HCT116 (cell line): ENCODE data around the gene GALT. TPM values are rescaled to one million over a fixed set of nuclear protein-coding genes. Genes with fewer than 3 reads are reported as not detected.

Experiments
- ATAC-seq: fragments of 200-7000 bp; cut with Tn5 transposase; 2 replicates; pipeline ENCODE4 v1.9.1; 2020; ENCODE audit warnings: mild to moderate bottlenecking, moderate library complexity
- BruUV-seq: library from RNA; stranded (reverse); fragments of 400-500 nt; replicated peaks from 2 replicates; lab custom pipeline; 2021; lab: Mats Ljungman, UMichigan
- CTCF ChIA-PET: fragments of 300-600 bp; sonication (Branson Sonifier 250); formaldehyde crosslinking; loops from one replicate; lab custom pipeline; 2021; ENCODE audit warnings: antibody characterized with exemption; lab: Charles Lee
- POLR2A ChIA-PET: fragments of 300-600, 350-600 bp; sonication (Branson Sonifier 250); formaldehyde crosslinking; loops from one replicate; lab custom pipeline; 2021; ENCODE audit warnings: antibody characterized with exemption; lab: Charles Lee
- RAD21 ChIA-PET, 2 experiments: fragments of 300-600 bp; sonication (Branson Sonifier 250); formaldehyde crosslinking; loops; one replicate each; lab custom pipeline; 2023; ENCODE audit warnings: low total read pairs in 2 of 2; ENCODE audit not compliant: uncharacterized antibody in 2 of 2, unreplicated experiment in 2 of 2, low non-redundant PET in 1 of 2; lab: Charles Lee
- DNase-seq: peaks from one replicate; pipeline ENCODE4 v3.0.0-alpha.2; 2010; ENCODE audit warnings: low read depth, low spot score
- H2AFZ ChIP-seq: fragments of 200-600 bp; shearing (Covaris generic), sonication (generic); 2 replicates; pipeline ENCODE4 v1.6.1; 2017; ENCODE audit warnings: low read depth, mixed run types, mixed read lengths, antibody characterized with exemption, low read length; ENCODE audit not compliant: poor library complexity, severe bottlenecking
- H3K27ac ChIP-seq: 2 replicates; pipeline ENCODE4 v1.5.1; 2012; ENCODE audit warnings: low read depth, low read length
- H3K27me3 ChIP-seq: fragments of 200-600 bp; sonication (generic); 2 replicates; pipeline ENCODE4 v1.6.1; 2016; ENCODE audit warnings: mixed run types, low read length, mixed read lengths; ENCODE audit not compliant: insufficient read depth
- H3K36me3 ChIP-seq, 2 experiments: fragments of 200-500 bp in 1 of 2; fragments of 200-600 bp in 1 of 2; sonication (Bioruptor generic) in 1 of 2; sonication (generic) in 1 of 2; 2 replicates each; pipeline versions ENCODE4 v1.5.1 to v1.6.1; 2014 to 2016; ENCODE audit warnings: low read length in 2 of 2, inconsistent platforms in 1 of 2, mixed read lengths in 1 of 2, mixed run types in 1 of 2; ENCODE audit not compliant: insufficient read depth in 2 of 2, control insufficient read depth in 1 of 2
- H3K4me1 ChIP-seq, 2 experiments: fragments of 200-600 bp in 1 of 2; sonication (generic) in 1 of 2; 2 replicates each; pipeline versions ENCODE4 v1.5.1 to v1.6.1; 2012 to 2017; ENCODE audit warnings: low read length in 2 of 2, inconsistent platforms in 1 of 2, mild to moderate bottlenecking in 1 of 2, mixed read lengths in 1 of 2, mixed run types in 1 of 2, moderate library complexity in 1 of 2; ENCODE audit not compliant: insufficient read depth in 2 of 2, control insufficient read depth in 1 of 2
- H3K4me2 ChIP-seq: fragments of 200-600 bp; sonication (generic); 2 replicates; pipeline ENCODE4 v1.6.1; 2017; ENCODE audit warnings: mixed run types, low read length, mixed read lengths
- H3K4me3 ChIP-seq, 2 experiments: fragments of 200-600 bp in 1 of 2; sonication (generic) in 1 of 2; replicated peaks in 1 of 2; 2 replicates each; pipeline ENCODE4 v1.5.1; 2011 to 2016; ENCODE audit warnings: low read length in 2 of 2, control low read depth in 1 of 2, low read depth in 1 of 2, mild to moderate bottlenecking in 1 of 2, mixed read lengths in 1 of 2, mixed run types in 1 of 2
- H3K79me2 ChIP-seq: fragments of 200-600 bp; sonication (generic); 2 replicates; pipeline ENCODE4 v1.6.1; 2017; ENCODE audit warnings: mild to moderate bottlenecking, mixed run types, low read length, moderate library complexity, mixed read lengths; ENCODE audit not compliant: insufficient read depth
- H3K9ac ChIP-seq: fragments of 200-600 bp; sonication (generic); 2 replicates; pipeline ENCODE4 v1.6.1; 2016; ENCODE audit warnings: low read length, mixed read lengths
- H3K9me2 ChIP-seq: fragments of 200-600 bp; sonication (generic), shearing (Covaris generic); 2 replicates; pipeline ENCODE4 v1.6.1; 2017; ENCODE audit warnings: mixed run types, mild to moderate bottlenecking, moderate library complexity; ENCODE audit not compliant: insufficient read depth
- H3K9me3 ChIP-seq, 2 experiments: fragments of 200-500 bp in 1 of 2; fragments of 200-600 bp in 1 of 2; sonication (Bioruptor generic) in 1 of 2; sonication (generic) in 1 of 2; 2 replicates each; pipeline ENCODE4 v1.6.1; 2014 to 2017; ENCODE audit warnings: low read length in 2 of 2, mixed read lengths in 2 of 2, inconsistent platforms in 1 of 2, low read depth in 1 of 2, mild to moderate bottlenecking in 1 of 2, mixed run types in 1 of 2, moderate library complexity in 1 of 2; ENCODE audit not compliant: control insufficient read depth in 1 of 2, insufficient read depth in 1 of 2
- H4K20me1 ChIP-seq: fragments of 200-600 bp; sonication (generic), shearing (Covaris generic); 2 replicates; pipeline ENCODE4 v1.6.1; 2017; ENCODE audit warnings: mixed run types, mild to moderate bottlenecking, moderate library complexity; ENCODE audit not compliant: insufficient read depth
- CBX3 ChIP-seq: IDR thresholded peaks from 2 replicates; pipeline ENCODE4 v1.6.1; 2012; ENCODE audit warnings: low read depth
- EGR1 ChIP-seq: IDR thresholded peaks from 2 replicates; pipeline ENCODE4 v1.6.1; 2012; ENCODE audit warnings: low read depth
- EZH2 ChIP-seq: fragments of 200-600 bp; sonication (generic); IDR thresholded peaks from 2 replicates; pipeline ENCODE4 v1.6.1; 2017; ENCODE audit warnings: antibody characterized with exemption, mixed run types
- POLR2A ChIP-seq: IDR thresholded peaks from 2 replicates; pipeline ENCODE4 v1.7.0; 2011; ENCODE audit warnings: borderline replicate concordance; ENCODE audit not compliant: insufficient read depth, insufficient read length; ENCODE audit errors: extremely low read depth
- POLR2AphosphoS5 ChIP-seq: IDR thresholded peaks from 2 replicates; pipeline ENCODE4 v1.6.1; 2011; ENCODE audit warnings: mild to moderate bottlenecking, low read depth, low read length, moderate library complexity
- SIN3A ChIP-seq: IDR thresholded peaks from 2 replicates; pipeline ENCODE4 v1.6.1; 2012; ENCODE audit warnings: low read depth
- SP1 ChIP-seq: IDR thresholded peaks from 2 replicates; pipeline ENCODE4 v1.6.1; 2012; ENCODE audit warnings: low read depth
- TCF7L2 ChIP-seq: IDR thresholded peaks from 2 replicates; pipeline ENCODE4 v1.7.0; 2011; ENCODE audit warnings: borderline replicate concordance, inconsistent platforms; ENCODE audit not compliant: insufficient read depth, insufficient read length; ENCODE audit errors: extremely low read depth
- YY1 ChIP-seq: IDR thresholded peaks from 2 replicates; pipeline ENCODE4 v1.6.1; 2011; ENCODE audit warnings: low read length, low read depth, moderate library complexity, mild to moderate bottlenecking; ENCODE audit not compliant: insufficient replicate concordance; ENCODE audit errors: extremely low read depth
- ZFX ChIP-seq: fragments of 450-650 bp; IDR thresholded peaks from 2 replicates; pipeline ENCODE4 v1.6.1; 2017
- intact Hi-C: fragments of 100-400 bp; cut with micrococcal nuclease; formaldehyde crosslinking; loops from 2 replicates; pipeline ENCODE4 v1.10.0; 2022
- total RNA-seq: library from RNA; stranded (reverse); gene quantifications from one replicate; pipeline ENCODE4 v1.2.1, GENCODE V29; 2021; ENCODE audit not compliant: unreplicated experiment
- TF ChIP-seq, protein P1 (sequence below): IDR thresholded peaks from 2 replicates; pipeline ENCODE4 v1.6.1; 2012
- TF ChIP-seq, protein P2 (sequence below), 3 experiments: fragments of 200-600 bp in 1 of 3; sonication (generic) in 1 of 3; IDR thresholded peaks in 2 of 3; conservative IDR thresholded peaks in 1 of 3; 2 replicates each; pipeline ENCODE4 v1.5.1; 2012 to 2017; ENCODE audit warnings: low read depth in 2 of 3, low read length in 2 of 3, antibody characterized with exemption in 1 of 3, borderline replicate concordance in 1 of 3, control low read depth in 1 of 3, mild to moderate bottlenecking in 1 of 3, mixed read lengths in 1 of 3, mixed run types in 1 of 3, moderate library complexity in 1 of 3; ENCODE audit not compliant: insufficient read depth in 1 of 3
- TF ChIP-seq, protein P3 (sequence below): IDR thresholded peaks from 2 replicates; pipeline ENCODE4 v1.6.1; 2012; ENCODE audit warnings: low read depth

GALT gene
- total RNA-seq, 1 experiment from 2014 or later = 28.2 TPM

DNA sequence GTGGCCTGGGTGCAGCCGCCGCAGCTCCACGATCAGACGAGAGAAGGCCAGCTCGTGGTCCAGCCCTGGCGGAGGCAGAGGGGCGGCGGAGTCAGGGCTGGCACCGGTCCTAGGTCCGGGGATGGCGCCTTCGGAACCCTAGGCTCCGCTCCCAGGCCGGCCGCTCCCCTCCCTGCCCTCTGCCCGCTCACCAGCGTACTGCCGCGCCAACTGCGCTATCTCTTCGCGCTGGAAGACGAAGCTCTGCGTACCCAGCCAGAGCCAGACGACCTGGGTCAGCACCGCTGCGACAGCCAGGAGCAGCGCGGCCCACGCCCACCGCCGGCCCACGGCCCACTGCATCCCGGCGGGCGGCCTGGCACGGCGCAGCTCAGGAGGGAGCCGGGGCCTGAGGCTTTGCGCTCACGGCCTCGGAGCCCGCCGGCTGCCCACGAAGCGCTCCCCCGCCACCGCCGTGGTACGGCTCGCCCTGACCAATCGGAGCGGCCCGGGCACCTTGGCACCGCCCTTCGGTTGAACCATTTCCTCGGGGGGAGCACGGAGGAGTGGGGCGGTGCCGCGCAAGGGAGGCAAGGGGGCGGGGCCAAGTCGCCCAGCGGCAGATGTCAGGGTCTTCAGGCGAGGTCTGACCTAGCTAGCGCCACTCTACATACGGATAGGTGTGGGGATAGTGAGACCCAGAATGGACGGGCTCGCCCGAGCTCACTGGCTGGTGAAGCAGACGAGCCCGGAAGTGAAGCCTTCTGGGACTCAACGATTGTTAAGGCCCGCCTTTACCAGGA lies 8.9 kb upstream of the GALT start, which contains the start of gene SIGMAR1:
Gene SIGMAR1 (minus strand): TSS at position 432 of the 782 bp plus-strand sequence. CDS start 90 bp downstream, at position 342.
- H3K79me2 ChIP-seq = peaks cover 27% of the 10 kb centered on the region
- peaks cover 0 to 12% of the 10 kb centered on the region in 2 experiments; a peak in 2 of 4 replicates for H3K36me3 ChIP-seq
- no peaks in the 10 kb centered on the region for H3K9me2 ChIP-seq
- peak; percentile 84 for DNase-seq
- H3K9ac ChIP-seq = peak within 1 kb of the TSS; percentile 94
- CTCF ChIA-PET = interaction anchor here (0.7 to 2.5 kb wide), 3 partner anchors 9 to 34 kb away, joined by 3 to 9 read pairs (median 7); partner anchors contain the start of genes DCTN3 and GALT
- RAD21 ChIA-PET = no interaction called here
- TF ChIP-seq EGR1 (no peak), POLR2AphosphoS5 (peak; percentile 87), ZFX (peak; percentile 94), TCF7L2 (peak; percentile 54), CBX3 (no peak), YY1 (peak; percentile 35), POLR2A (peak; percentile 92), SIN3A (no peak), SP1 (no peak), EZH2 (no peak)
- TF ChIP-seq, protein P1, sequence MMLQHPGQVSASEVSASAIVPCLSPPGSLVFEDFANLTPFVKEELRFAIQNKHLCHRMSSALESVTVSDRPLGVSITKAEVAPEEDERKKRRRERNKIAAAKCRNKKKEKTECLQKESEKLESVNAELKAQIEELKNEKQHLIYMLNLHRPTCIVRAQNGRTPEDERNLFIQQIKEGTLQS = no peak
- TF ChIP-seq, protein P2, sequence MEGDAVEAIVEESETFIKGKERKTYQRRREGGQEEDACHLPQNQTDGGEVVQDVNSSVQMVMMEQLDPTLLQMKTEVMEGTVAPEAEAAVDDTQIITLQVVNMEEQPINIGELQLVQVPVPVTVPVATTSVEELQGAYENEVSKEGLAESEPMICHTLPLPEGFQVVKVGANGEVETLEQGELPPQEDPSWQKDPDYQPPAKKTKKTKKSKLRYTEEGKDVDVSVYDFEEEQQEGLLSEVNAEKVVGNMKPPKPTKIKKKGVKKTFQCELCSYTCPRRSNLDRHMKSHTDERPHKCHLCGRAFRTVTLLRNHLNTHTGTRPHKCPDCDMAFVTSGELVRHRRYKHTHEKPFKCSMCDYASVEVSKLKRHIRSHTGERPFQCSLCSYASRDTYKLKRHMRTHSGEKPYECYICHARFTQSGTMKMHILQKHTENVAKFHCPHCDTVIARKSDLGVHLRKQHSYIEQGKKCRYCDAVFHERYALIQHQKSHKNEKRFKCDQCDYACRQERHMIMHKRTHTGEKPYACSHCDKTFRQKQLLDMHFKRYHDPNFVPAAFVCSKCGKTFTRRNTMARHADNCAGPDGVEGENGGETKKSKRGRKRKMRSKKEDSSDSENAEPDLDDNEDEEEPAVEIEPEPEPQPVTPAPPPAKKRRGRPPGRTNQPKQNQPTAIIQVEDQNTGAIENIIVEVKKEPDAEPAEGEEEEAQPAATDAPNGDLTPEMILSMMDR (IDR thresholded peaks at IDR 0.05 in 2 of 3, conservative IDR thresholded peaks at IDR 0.05 in 1 of 3; ENCODE audit: borderline replicate concordance in 1 of 3, insufficient read depth in 1 of 3, low read depth in 2 of 3, low read length in 2 of 3) = no peak
- TF ChIP-seq, protein P3, sequence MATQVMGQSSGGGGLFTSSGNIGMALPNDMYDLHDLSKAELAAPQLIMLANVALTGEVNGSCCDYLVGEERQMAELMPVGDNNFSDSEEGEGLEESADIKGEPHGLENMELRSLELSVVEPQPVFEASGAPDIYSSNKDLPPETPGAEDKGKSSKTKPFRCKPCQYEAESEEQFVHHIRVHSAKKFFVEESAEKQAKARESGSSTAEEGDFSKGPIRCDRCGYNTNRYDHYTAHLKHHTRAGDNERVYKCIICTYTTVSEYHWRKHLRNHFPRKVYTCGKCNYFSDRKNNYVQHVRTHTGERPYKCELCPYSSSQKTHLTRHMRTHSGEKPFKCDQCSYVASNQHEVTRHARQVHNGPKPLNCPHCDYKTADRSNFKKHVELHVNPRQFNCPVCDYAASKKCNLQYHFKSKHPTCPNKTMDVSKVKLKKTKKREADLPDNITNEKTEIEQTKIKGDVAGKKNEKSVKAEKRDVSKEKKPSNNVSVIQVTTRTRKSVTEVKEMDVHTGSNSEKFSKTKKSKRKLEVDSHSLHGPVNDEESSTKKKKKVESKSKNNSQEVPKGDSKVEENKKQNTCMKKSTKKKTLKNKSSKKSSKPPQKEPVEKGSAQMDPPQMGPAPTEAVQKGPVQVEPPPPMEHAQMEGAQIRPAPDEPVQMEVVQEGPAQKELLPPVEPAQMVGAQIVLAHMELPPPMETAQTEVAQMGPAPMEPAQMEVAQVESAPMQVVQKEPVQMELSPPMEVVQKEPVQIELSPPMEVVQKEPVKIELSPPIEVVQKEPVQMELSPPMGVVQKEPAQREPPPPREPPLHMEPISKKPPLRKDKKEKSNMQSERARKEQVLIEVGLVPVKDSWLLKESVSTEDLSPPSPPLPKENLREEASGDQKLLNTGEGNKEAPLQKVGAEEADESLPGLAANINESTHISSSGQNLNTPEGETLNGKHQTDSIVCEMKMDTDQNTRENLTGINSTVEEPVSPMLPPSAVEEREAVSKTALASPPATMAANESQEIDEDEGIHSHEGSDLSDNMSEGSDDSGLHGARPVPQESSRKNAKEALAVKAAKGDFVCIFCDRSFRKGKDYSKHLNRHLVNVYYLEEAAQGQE = no peak
- intact Hi-C loops = no loop called here
- peak within 1 kb of the TSS; percentile 85 for H3K27ac ChIP-seq
- H2AFZ ChIP-seq = no peak within 1 kb of the TSS
- H3K9me3 ChIP-seq = no peaks in the 10 kb centered on the region
- POLR2A ChIA-PET = interaction anchor here (0.6 to 3.1 kb wide), 8 partner anchors 8 to 261 kb away, joined by 3 to 26 read pairs (median 8); partner anchors contain the start of genes ARID3C, DCTN3, GALT and IL11RA
- no peaks in the 10 kb centered on the region for H4K20me1 ChIP-seq
- no TSS peak for BruUV-seq
- no peaks in the 10 kb centered on the region for H3K27me3 ChIP-seq
- ATAC-seq = peak; percentile 86
- H3K4me3 ChIP-seq = peak within 1 kb of the TSS; percentile 94
- peaks cover 15 to 38% of the 10 kb centered on the region in 2 experiments; a peak in 3 of 4 replicates for H3K4me1 ChIP-seq
- H3K4me2 ChIP-seq = peak within 1 kb of the TSS; percentile 95
